Right cardiac atrium (tissue), 5 donors: Measurements from ENCODE around the gene KLK4. TPM values are rescaled to one million over a fixed set of nuclear protein-coding genes. Genes with fewer than 3 reads are reported as not detected.
"Not testable (repeated sequence)": the region's sequence is repeated elsewhere in the genome, so short reads cannot be mapped to it uniquely, and the experiment has no call there.

Source experiments
- ATAC-seq, 2 donors: fragments of 200-7000 bp; cut with Tn5 transposase; one replicate each; pipeline versions ENCODE4 v1.8.0 to v1.9.1; 2020; ENCODE audit warnings: moderate library complexity in 2 of 2, mild to moderate bottlenecking in 1 of 2
- DNase-seq, 3 donors: peaks; one replicate each; pipeline ENCODE4 v3.0.0-alpha.2; 2020
- H3K27ac ChIP-seq: one replicate; pipeline ENCODE4 v1.5.1; 2013; ENCODE audit warnings: mild to moderate bottlenecking, low read length, control low read depth, moderate library complexity
- H3K27me3 ChIP-seq: one replicate; pipeline ENCODE4 v1.6.1; 2013; ENCODE audit not compliant: control insufficient read depth, insufficient read depth
- H3K4me1 ChIP-seq: one replicate; pipeline ENCODE4 v1.6.1; 2013; ENCODE audit warnings: low read length; ENCODE audit not compliant: control insufficient read depth, insufficient read depth
- H3K4me3 ChIP-seq: one replicate; pipeline ENCODE4 v1.5.1; 2013; ENCODE audit warnings: low read length, control low read depth
- H3K9me3 ChIP-seq: one replicate; pipeline ENCODE4 v1.6.1; 2013; ENCODE audit warnings: low read length; ENCODE audit not compliant: control insufficient read depth
- WGBS: extraction: QIAGEN DNeasy Blood & Tissue Kit; methylation state at CpG from one replicate; pipeline ENCODE4 v1.1.7; 2013; 5-methylcytosine and 5-hydroxymethylcytosine counted together
- intact Hi-C, 4 donors: fragments of 100-400 bp; cut with DNase I; formaldehyde crosslinking; loops; one replicate each; pipeline versions ENCODE4 v1.11.0 to v1.14.0; 2022 to 2023
- polyA plus RNA-seq: library from polyadenylated mRNA; stranded (reverse); fragments of 200-250 nt; gene quantifications from one replicate; pipeline ENCODE4 v1.2.3, GENCODE V29; 2013
- total RNA-seq, 4 donors: library from RNA; stranded (reverse); fragmentation: NEBNext Ultra II Directional; extraction: Animal tissue kit (Norgen Biotek cat#: 25700); gene quantifications; one replicate each; pipeline ENCODE4 v1.2.1, GENCODE V29; 2021
- donor health status: healthy with polysubstance abuse.
- donor health status: DM: no; HTN: yes; CAD: no.
- donor health status: DM: no; HTN: no; CAD: no.
- donor health status: DM: no; HTN: yes; CAD: no; lungs with severe emphysema.
- donor health status: DM: yes; HTN: yes; CAD: no.

KLK4 gene
- total and polyA plus RNA-seq, 5 donors, result not detected

DNA sequence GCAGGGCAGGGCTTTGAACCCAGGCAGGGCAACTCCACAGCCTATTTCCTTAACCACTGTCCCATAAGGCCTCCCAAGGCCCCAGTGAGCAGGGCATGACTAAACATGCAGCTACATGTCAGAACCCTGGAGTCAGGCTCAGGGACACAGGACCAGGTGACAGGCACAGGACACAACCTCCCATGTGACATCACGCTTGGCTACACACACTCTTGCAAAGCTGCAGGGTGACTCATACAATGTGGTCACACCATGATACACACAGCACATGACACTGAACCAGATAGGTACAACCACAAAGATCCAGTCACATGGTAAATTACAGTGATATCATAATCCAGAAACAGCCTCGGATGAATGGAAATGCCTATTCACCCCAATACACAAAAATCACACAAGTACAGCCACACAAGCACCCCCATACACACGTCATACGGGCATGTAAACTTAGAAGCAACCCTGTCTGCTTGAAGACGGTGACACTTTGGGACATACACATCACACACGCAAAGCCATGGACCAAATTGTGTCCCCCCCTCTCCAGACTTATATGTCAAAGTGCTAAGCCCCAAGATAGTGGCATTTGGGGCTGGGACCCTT, 14.5 kb downstream of the KLK4 start:
- no peak for ATAC-seq
- Histone ChIP-seq H3K4me3 (no peak overlapping the region), H3K4me1 (no peaks in the 10 kb centered on the region), H3K27ac (no peak overlapping the region), H3K9me3 (no peaks in the 10 kb centered on the region), H3K27me3 (no peaks in the 10 kb centered on the region)
- WGBS, result 65% methylated on average over 6 of the region's 6 CpGs
- DNase-seq, result no peak
- intact Hi-C loops, result no loop called here

DNA sequence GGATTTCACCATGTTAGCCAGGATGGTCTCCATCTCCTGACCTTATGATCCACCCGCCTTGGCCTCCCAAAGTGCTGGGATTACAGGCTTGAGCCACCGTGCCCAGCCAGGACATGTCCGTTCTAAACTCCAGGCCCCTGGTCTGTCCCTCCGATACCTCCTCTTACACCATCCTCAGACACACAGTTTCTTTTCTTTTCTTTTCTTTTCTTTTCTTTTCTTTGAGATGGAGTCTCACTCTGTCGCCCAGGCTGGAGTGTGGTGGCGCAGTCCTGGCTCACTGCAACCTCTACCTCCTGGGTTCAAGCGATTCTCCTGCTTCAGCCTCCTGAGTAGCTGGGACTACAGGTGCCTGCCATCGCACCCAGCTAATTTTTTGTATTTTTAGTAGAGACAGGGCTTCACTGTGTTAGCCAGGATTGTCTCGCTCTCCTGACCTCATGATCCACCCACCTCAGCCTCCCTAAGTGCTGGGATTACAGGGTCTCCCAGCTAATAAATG, 15.1 kb downstream of the KLK4 start:
- DNase-seq, H3K9me3 ChIP-seq, intact Hi-C loops, ATAC-seq, H3K4me1 ChIP-seq, H3K27ac ChIP-seq, H3K27me3 ChIP-seq, H3K4me3 ChIP-seq: not testable (repeated sequence)
- 84% methylated on average over 9 of the region's 9 CpGs for WGBS

- intact Hi-C loops, result no loop called here
- no peak for DNase-seq
- no peak overlapping the region for H3K27ac ChIP-seq
- no peaks in the 10 kb centered on the region for H3K9me3 ChIP-seq
- no peaks in the 10 kb centered on the region for H3K27me3 ChIP-seq
- no peak overlapping the region for H3K4me3 ChIP-seq
- H3K4me1 ChIP-seq, result no peaks in the 10 kb centered on the region
- WGBS, result 63% methylated on average over 10 of the region's 10 CpGs
- ATAC-seq, result peak in 1 of 2 donors; percentile 19
Observed at GRCh38 chr19:50894478-50895356, 16.5 kb downstream of the KLK4 start.

DNA sequence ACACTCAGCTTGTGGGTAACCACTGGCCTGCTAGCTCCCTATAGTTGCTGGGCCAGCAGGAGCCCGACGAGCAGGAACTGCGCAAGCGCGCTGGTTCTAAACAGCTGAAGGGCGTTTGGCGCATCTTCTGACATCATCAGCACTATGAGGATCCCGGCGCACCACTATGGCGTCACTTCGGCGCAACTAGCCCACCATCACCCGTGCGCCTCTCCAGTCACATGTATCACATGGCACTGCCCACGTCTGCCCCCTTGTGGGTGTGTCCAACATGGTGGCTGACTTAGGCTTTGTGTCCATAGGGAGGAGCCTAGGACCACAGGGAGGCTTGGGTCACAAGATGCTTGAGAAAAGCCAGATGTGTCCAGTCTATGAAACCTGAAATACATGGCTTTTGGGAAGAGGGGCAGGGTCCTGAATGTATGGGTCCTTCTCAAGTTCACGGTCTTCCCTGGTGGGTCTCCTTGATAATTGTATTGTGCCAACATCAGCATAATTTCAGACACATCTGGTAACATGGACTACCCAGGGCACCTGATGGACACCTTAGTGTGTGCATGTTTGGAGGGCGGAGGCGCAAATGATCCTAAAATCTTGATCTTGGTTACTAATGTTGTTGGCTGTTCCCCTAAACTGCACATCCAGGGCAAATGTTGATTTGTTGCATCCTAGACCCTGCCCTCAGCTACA, 18.0 kb downstream of the KLK4 start:
- no peaks in the 10 kb centered on the region for H3K27me3 ChIP-seq
- intact Hi-C loops, result no loop called here
- 86% methylated on average over 18 of the region's 18 CpGs for WGBS

DNA sequence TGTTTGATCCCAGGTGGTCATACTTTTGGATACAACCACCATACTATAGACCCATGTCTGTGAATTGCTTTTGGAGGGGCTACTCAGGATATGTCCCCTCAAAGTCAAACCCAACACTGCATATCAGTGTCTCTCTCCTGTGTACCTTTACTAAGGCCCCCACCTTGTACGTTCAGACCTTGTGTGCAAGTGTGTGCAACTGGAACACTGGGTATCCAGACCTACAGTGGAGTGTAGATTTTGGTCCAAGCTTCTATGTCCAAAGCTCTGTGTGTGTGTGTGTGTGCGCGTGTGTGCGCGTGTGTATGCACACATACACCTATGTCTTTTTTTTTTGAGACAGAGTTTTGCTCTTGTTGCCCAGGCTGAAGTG, 20.0 kb downstream of the KLK4 start:
- ATAC-seq (no peak), DNase-seq (no peak)
- WGBS, result 85% methylated on average over 5 of the region's 5 CpGs
- no peak overlapping the region for H3K4me3 ChIP-seq
- H3K27me3 ChIP-seq, result no peaks in the 10 kb centered on the region
- H3K27ac ChIP-seq, result no peak overlapping the region
- intact Hi-C loops, result no loop called here
- H3K9me3 ChIP-seq, result no peaks in the 10 kb centered on the region
- H3K4me1 ChIP-seq, result no peaks in the 10 kb centered on the region

More for the DNA sequence above, 18.0 kb downstream of the KLK4 start:
- H3K4me1 ChIP-seq, result no peaks in the 10 kb centered on the region
- ATAC-seq, result no peak
- H3K4me3 ChIP-seq, result no peak overlapping the region
- no peak overlapping the region for H3K27ac ChIP-seq
- no peak for DNase-seq
- H3K9me3 ChIP-seq, result no peaks in the 10 kb centered on the region

- WGBS, result 63% methylated on average over 5 of the region's 5 CpGs
- H3K27me3 ChIP-seq, result no peaks in the 10 kb centered on the region
Observed at GRCh38 chr19:50890422-50891252, 20.6 kb downstream of the KLK4 start.

DNA sequence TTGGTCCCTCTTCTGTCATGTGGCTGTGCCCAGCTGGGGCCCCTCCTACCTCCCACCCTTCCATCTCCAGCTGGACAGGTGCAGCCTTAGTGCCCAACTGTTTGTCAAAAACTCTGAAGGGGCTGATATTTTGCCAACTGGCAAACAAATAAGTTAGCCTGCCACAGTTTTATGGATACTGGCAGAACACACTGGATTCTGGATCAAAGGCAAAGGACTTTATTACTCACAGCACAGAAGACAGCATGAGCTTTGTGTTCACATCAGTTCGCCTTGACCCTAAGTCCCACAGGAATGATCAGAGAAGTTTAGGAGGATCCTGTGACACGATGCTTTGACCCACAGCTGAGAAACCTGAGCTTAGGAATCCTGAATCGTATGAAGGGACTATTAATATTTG, 21.6 kb downstream of the KLK4 start:
- Histone ChIP-seq H3K9me3 (no peaks in the 10 kb centered on the region), H3K4me1 (no peaks in the 10 kb centered on the region), H3K4me3 (no peak overlapping the region), H3K27me3 (no peaks in the 10 kb centered on the region), H3K27ac (no peak overlapping the region)
- WGBS, result 53% methylated on average over 3 of the region's 3 CpGs
- intact Hi-C loops, result no loop called here
- no peak for DNase-seq
- ATAC-seq, result no peak

More at GRCh38 chr19:50890422-50891252, 20.6 kb downstream of the KLK4 start:
- H3K4me3 ChIP-seq, result no peak overlapping the region
- intact Hi-C loops, result no loop called here
- H3K9me3 ChIP-seq, result no peaks in the 10 kb centered on the region
- no peak for DNase-seq
- no peak for ATAC-seq
- no peak overlapping the region for H3K27ac ChIP-seq
- no peaks in the 10 kb centered on the region for H3K4me1 ChIP-seq

DNA sequence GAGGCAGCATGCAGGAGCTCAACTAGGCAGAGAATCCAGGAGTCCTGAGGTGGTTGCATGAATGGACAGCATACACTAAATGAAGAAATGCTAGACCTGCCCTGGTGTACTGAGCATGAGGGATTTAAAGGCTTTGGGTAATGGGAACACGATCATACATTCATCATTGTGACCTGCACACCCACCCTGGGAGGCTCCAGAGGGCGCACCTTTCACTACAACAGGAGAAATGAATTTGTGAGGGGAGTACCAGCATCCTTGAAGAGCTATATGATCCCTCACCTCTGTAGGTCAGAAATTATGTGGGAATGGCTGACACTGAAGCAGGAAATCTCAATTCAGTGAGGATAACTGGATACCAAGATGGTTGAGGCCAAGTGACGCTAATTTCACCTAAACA, 29.0 kb downstream of the KLK4 start:
- WGBS, result 57% methylated on average over 3 of the region's 3 CpGs
- intact Hi-C loops, result no loop called here
- Histone ChIP-seq H3K4me1 (no peaks in the 10 kb centered on the region), H3K4me3 (no peak overlapping the region), H3K27ac (no peak overlapping the region), H3K27me3 (no peaks in the 10 kb centered on the region), H3K9me3 (no peaks in the 10 kb centered on the region)
- DNase-seq (no peak), ATAC-seq (no peak)

DNA sequence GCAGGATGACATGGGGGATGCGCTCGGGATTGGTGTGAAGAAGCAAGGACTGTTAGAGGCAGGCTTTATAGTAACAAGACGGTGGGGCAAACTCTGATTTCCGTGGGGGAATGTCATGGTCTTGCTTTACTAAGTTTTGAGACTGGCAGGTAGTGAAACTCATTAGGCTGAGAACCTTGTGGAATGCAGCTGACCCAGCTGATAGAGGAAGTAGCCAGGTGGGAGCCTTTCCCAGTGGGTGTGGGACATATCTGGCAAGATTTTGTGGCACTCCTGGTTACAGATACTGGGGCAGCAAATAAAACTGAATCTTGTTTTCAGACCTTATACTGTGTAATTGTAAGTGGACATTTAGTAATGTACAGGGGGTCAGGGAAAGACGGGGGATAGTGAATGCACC, 31.0 kb downstream of the KLK4 start:
- H3K27me3 ChIP-seq, result no peaks in the 10 kb centered on the region
- ATAC-seq (no peak), DNase-seq (no peak)
- H3K9me3 ChIP-seq, result no peaks in the 10 kb centered on the region
- intact Hi-C loops, result no loop called here
- no peak overlapping the region for H3K4me3 ChIP-seq
- H3K4me1 ChIP-seq, result no peaks in the 10 kb centered on the region
- 80% methylated on average over 5 of the region's 5 CpGs for WGBS
- H3K27ac ChIP-seq, result no peak overlapping the region

GRCh38 chr19:50878851-50879250, 32.3 kb downstream of the KLK4 start:
- no peak for ATAC-seq

More at GRCh38 chr19:50878851-50879250, 32.3 kb downstream of the KLK4 start:
- intact Hi-C loops, result no loop called here
- WGBS, result 40% methylated on average over 5 of the region's 5 CpGs
- Histone ChIP-seq H3K4me1 (no peaks in the 10 kb centered on the region), H3K9me3 (no peaks in the 10 kb centered on the region), H3K27ac (no peak overlapping the region), H3K4me3 (no peak overlapping the region), H3K27me3 (no peaks in the 10 kb centered on the region)
- no peak for DNase-seq
